PC-9 (cell line): ENCODE data around the gene MYBPC2.

Experiments used
- EZH2 ChIP-seq: fragments of 200-600 bp; sonication (generic); IDR thresholded peaks from 2 replicates; pipeline ENCODE4 v1.8.0; 2017; ENCODE audit warnings: antibody characterized with exemption, low read depth
- TF ChIP-seq, protein P1 (sequence below): fragments of 200-600 bp; sonication (generic); conservative IDR thresholded peaks from 2 replicates; pipeline ENCODE4 v1.6.1; 2017; ENCODE audit warnings: mixed run types, antibody characterized with exemption, mild to moderate bottlenecking, moderate library complexity

DNA sequence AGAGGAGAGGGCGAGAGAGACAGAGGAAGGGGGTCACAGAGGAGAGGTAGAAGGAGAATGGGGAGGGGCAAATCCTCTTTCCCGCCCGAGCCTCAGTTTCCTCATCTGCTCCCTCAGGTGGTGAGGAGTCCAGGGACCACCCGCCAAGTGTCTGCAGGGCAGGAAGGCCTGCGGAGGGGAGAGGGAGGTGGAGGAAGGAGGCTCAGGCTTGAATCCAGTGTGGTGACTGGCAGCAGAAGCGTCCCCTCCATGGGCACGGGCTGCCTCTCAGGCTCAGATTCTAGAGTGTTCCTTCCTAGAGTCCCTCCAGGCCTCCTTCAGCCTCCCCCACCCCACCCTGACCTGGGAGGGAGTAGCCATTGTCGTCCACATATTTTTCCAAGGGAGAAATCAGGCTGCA, 60.5 kb downstream of the MYBPC2 start:
- TF ChIP-seq, protein P1, sequence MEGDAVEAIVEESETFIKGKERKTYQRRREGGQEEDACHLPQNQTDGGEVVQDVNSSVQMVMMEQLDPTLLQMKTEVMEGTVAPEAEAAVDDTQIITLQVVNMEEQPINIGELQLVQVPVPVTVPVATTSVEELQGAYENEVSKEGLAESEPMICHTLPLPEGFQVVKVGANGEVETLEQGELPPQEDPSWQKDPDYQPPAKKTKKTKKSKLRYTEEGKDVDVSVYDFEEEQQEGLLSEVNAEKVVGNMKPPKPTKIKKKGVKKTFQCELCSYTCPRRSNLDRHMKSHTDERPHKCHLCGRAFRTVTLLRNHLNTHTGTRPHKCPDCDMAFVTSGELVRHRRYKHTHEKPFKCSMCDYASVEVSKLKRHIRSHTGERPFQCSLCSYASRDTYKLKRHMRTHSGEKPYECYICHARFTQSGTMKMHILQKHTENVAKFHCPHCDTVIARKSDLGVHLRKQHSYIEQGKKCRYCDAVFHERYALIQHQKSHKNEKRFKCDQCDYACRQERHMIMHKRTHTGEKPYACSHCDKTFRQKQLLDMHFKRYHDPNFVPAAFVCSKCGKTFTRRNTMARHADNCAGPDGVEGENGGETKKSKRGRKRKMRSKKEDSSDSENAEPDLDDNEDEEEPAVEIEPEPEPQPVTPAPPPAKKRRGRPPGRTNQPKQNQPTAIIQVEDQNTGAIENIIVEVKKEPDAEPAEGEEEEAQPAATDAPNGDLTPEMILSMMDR: no peak
- no peak for TF ChIP-seq EZH2
